ENCODE results near the gene ALDH3A2. TPM values are rescaled to one million over a fixed set of nuclear protein-coding genes. Genes with fewer than 3 reads are reported as not detected.

Gene ALDH3A2
- total RNA-seq, 1 experiment from 2014 or later, result 271 TPM

- H3F3A ChIP-seq (ENCODE audit: insufficient read depth, low read depth), result peaks cover 61% of the 10 kb centered on the region
- DNase-seq, result peak; percentile 39 to 80
- peaks cover 7% of the 10 kb centered on the region for H3K36me3 ChIP-seq (ENCODE audit: low read depth)
- H2AFZ ChIP-seq, result no peak overlapping the region; the same call in 1 of the 2 replicates
- peak overlapping the region; percentile 92 for H3K4me3 ChIP-seq
- no peaks in the 10 kb centered on the region for H3K27me3 ChIP-seq (ENCODE audit: insufficient read depth, low read depth)
- no peaks in the 10 kb centered on the region for H3K9me3 ChIP-seq (ENCODE audit: insufficient read depth, low read depth)
- H3K9me2 ChIP-seq (ENCODE audit: insufficient read depth), result no peaks in the 10 kb centered on the region
- intact Hi-C loops (cut with micrococcal nuclease; ENCODE audit: unreplicated experiment), result no loop called here
- CTCF ChIA-PET, result interaction anchor here (0.6 to 1.4 kb wide), 4 partner anchors 77 to 144 kb away, joined by 3 to 5 read pairs (median 4); no protein-coding TSS in a partner anchor
- POLR2A ChIA-PET (ENCODE audit: unreplicated experiment), result interaction anchor here (0.5 to 1.0 kb wide), 6 partner anchors 96 to 439 kb away, joined by 3 to 20 read pairs (median 6); no protein-coding TSS in a partner anchor
- H3K4me1 ChIP-seq (replicated peaks; ENCODE audit: insufficient read depth), result peaks cover 73% of the 10 kb centered on the region
- 0 out of 2 replicates have a peak, but pooled peaks cover 8% of the 10 kb centered on the region for H4K20me1 ChIP-seq (ENCODE audit: insufficient read depth)
- H3K4me2 ChIP-seq, result peak overlapping the region; percentile 90
- peaks cover 81% of the 10 kb centered on the region for H3K79me2 ChIP-seq (ENCODE audit: low read depth)
- TF ChIP-seq CTCF (conservative IDR thresholded peaks at IDR 0.05) (no peak), EZH2 (IDR thresholded peaks at IDR 0.05; ENCODE audit: low read depth) (no peak)
- peak overlapping the region; percentile 96 for H3K27ac ChIP-seq
- BruUV-seq (replicated peaks), result TSS peak; percentile 6
Measured at GRCh38 chr17:19646788-19647696, 1.5 kb upstream of the ALDH3A2 start.

GRCh38 chr17:19647697-19648474 is 665 bp upstream of the ALDH3A2 start:
- Histone ChIP-seq H3K4me3 (peak overlapping the region; percentile 92), H3K36me3 (ENCODE audit: low read depth) (peaks cover 15% of the 10 kb centered on the region), H2AFZ (peak overlapping the region; percentile 88), H3K27ac (peak overlapping the region; percentile 96), H3K9me3 (ENCODE audit: insufficient read depth, low read depth) (no peaks in the 10 kb centered on the region), H4K20me1 (ENCODE audit: insufficient read depth) (0 out of 2 replicates have a peak, but pooled peaks cover 8% of the 10 kb centered on the region), H3K27me3 (ENCODE audit: insufficient read depth, low read depth) (no peaks in the 10 kb centered on the region), H3K4me1 (replicated peaks; ENCODE audit: insufficient read depth) (peaks cover 73% of the 10 kb centered on the region), H3K4me2 (peak overlapping the region; percentile 90), H3K9me2 (ENCODE audit: insufficient read depth) (no peaks in the 10 kb centered on the region), H3K79me2 (ENCODE audit: low read depth) (peaks cover 83% of the 10 kb centered on the region), H3F3A (ENCODE audit: insufficient read depth, low read depth) (peaks cover 57% of the 10 kb centered on the region)
- TF ChIP-seq EZH2 (IDR thresholded peaks at IDR 0.05; ENCODE audit: low read depth), result no peak
- peak; percentile 55 to 66 for DNase-seq
- intact Hi-C loops (cut with micrococcal nuclease; ENCODE audit: unreplicated experiment), result loop anchor here (1.0 kb wide), 2 partner anchors 105 to 134 kb away; no protein-coding TSS in a partner anchor
- CTCF ChIA-PET, result interaction anchor here (0.6 to 2.3 kb wide), 8 partner anchors 81 to 285 kb away, joined by 3 to 8 read pairs (median 4); partner anchors contain the start of genes ALDH3A1 and B9D1
- POLR2A ChIA-PET (ENCODE audit: unreplicated experiment), result interaction anchor here (0.5 to 1.8 kb wide), 13 partner anchors 33 to 1690 kb away, joined by 3 to 20 read pairs (median 5); partner anchors contain the start of genes ALDH3A1, MAPK7 and SLC47A2
- BruUV-seq (replicated peaks), result TSS peak; percentile 81

GRCh38 chr17:19649274-19649541 is 657 bp downstream of the ALDH3A2 start:
- Histone ChIP-seq H2AFZ (peak overlapping the region; percentile 61), H4K20me1 (ENCODE audit: insufficient read depth) (0 out of 2 replicates have a peak, but pooled peaks cover 5% of the 10 kb centered on the region), H3K9me2 (ENCODE audit: insufficient read depth) (no peaks in the 10 kb centered on the region), H3K4me1 (replicated peaks; ENCODE audit: insufficient read depth) (peaks cover 62% of the 10 kb centered on the region), H3K4me2 (peak overlapping the region; percentile 90), H3K79me2 (ENCODE audit: low read depth) (peaks cover 83% of the 10 kb centered on the region), H3K36me3 (ENCODE audit: low read depth) (peaks cover 28% of the 10 kb centered on the region), H3K4me3 (peak overlapping the region; percentile 92), H3K27me3 (ENCODE audit: insufficient read depth, low read depth) (no peaks in the 10 kb centered on the region), H3K9me3 (ENCODE audit: insufficient read depth, low read depth) (no peaks in the 10 kb centered on the region), H3K27ac (peak overlapping the region; percentile 96), H3F3A (ENCODE audit: insufficient read depth, low read depth) (peaks cover 54% of the 10 kb centered on the region)
- CTCF ChIA-PET, result interaction anchor here (0.6 to 2.3 kb wide), 3 partner anchors 74 to 286 kb away, joined by 3 to 8 read pairs (median 6); partner anchors contain the start of gene B9D1
- intact Hi-C loops (cut with micrococcal nuclease; ENCODE audit: unreplicated experiment), result no loop called here
- no peak for DNase-seq
- no TSS peak for BruUV-seq (replicated peaks)
- no peak; the same call in 1 of the 2 replicates for TF ChIP-seq CTCF (conservative IDR thresholded peaks at IDR 0.05)
- no peak for TF ChIP-seq EZH2 (IDR thresholded peaks at IDR 0.05; ENCODE audit: low read depth)
- POLR2A ChIA-PET (ENCODE audit: unreplicated experiment), result interaction anchor here (0.9 to 1.8 kb wide), 4 partner anchors 10 to 271 kb away, joined by 4 to 11 read pairs (median 6); partner anchors contain the start of gene MAPK7
